Adipose tissue (tissue), 3 donors: ENCODE data around the gene ULK4. TPM values are rescaled to one million over a fixed set of nuclear protein-coding genes. Genes with fewer than 3 reads are reported as not detected.
"Not testable (repeated sequence)": the region's sequence is repeated elsewhere in the genome, so short reads cannot be mapped to it uniquely, and the experiment has no call there.

Experiments
- H3K27ac ChIP-seq: one replicate; pipeline ENCODE4 v1.5.1; 2013; ENCODE audit warnings: low read depth, low read length
- WGBS, 3 donors: extraction: QIAGEN DNeasy Blood & Tissue Kit; methylation state at CpG; one replicate each; pipeline ENCODE4 v1.1.7; 2013; 5-methylcytosine and 5-hydroxymethylcytosine counted together
- polyA plus RNA-seq, 3 donors: library from polyadenylated mRNA; stranded (reverse); fragments of 200-250 nt; gene quantifications; one replicate each; pipeline ENCODE4 v1.2.3, GENCODE V29; 2013
- donor health status: healthy with polysubstance abuse.
- donor health status: Bipolar disorder and iron deficiency.
- donor health status: healthy.

The ULK4 gene
- polyA plus RNA-seq, 3 donors, result 0.45 to 1.9 (median 1.8) TPM

GRCh38 chr3:41503998-41504623 is 457.8 kb downstream of the ULK4 start:
- H3K27ac ChIP-seq, result no peak overlapping the region

GRCh38 chr3:41502481-41502880 is 459.4 kb downstream of the ULK4 start:
- H3K27ac ChIP-seq, result no peak overlapping the region

- 48 to 63% (median 55%) methylated on average over 1 of the region's 1 CpG for WGBS, 3 donors
- no peak overlapping the region for H3K27ac ChIP-seq
These were observed 459.9 kb downstream of the ULK4 start for GRCh38 chr3:41502023-41502422.

GRCh38 chr3:41498847-41499246 is 463.1 kb downstream of the ULK4 start:
- no peak overlapping the region for H3K27ac ChIP-seq
- 94% methylated on average over 2 of the region's 2 CpGs for WGBS, 3 donors

GRCh38 chr3:41490360-41490759 is 471.5 kb downstream of the ULK4 start:
- WGBS, 3 donors, result 90 to 94% (median 93%) methylated on average over 2 of the region's 2 CpGs
- H3K27ac ChIP-seq, result no peak overlapping the region

GRCh38 chr3:41489231-41489630 is 472.7 kb downstream of the ULK4 start:
- 75 to 80% (median 76%) methylated on average over 1 of the region's 1 CpG for WGBS, 3 donors
- no peak overlapping the region for H3K27ac ChIP-seq

GRCh38 chr3:41488501-41488900 is 473.4 kb downstream of the ULK4 start:
- no peak overlapping the region for H3K27ac ChIP-seq

GRCh38 chr3:41485484-41485883 is 476.4 kb downstream of the ULK4 start:
- no peak overlapping the region for H3K27ac ChIP-seq
- WGBS, 3 donors, result 95 to 97% (median 96%) methylated on average over 4 of the region's 4 CpGs

GRCh38 chr3:41482134-41482533 is 479.8 kb downstream of the ULK4 start:
- WGBS, 3 donors, result 72 to 81% (median 73%) methylated on average over 2 of the region's 2 CpGs

GRCh38 chr3:41478278-41478677 is 483.6 kb downstream of the ULK4 start:
- WGBS, 3 donors, result 62 to 66% (median 65%) methylated on average over 1 of the region's 1 CpG
- no peak overlapping the region for H3K27ac ChIP-seq

More at GRCh38 chr3:41482134-41482533, 479.8 kb downstream of the ULK4 start:
- no peak overlapping the region for H3K27ac ChIP-seq

GRCh38 chr3:41477399-41478014 is 484.4 kb downstream of the ULK4 start:
- H3K27ac ChIP-seq, result no peak overlapping the region
- WGBS, 3 donors, result 62 to 92% (median 90%) methylated on average over 2 of the region's 2 CpGs

- no peak overlapping the region for H3K27ac ChIP-seq
- 79 to 100% (median 83%) methylated on average over 1 of the region's 1 CpG for WGBS, 3 donors
These were observed 492.8 kb downstream of the ULK4 start for GRCh38 chr3:41469083-41469482.

- 75 to 93% (median 87%) methylated on average over 1 of the region's 1 CpG for WGBS, 3 donors
- H3K27ac ChIP-seq, result no peak overlapping the region
These were observed 494.4 kb downstream of the ULK4 start for GRCh38 chr3:41467481-41467880.

GRCh38 chr3:41464858-41465257 is 497.0 kb downstream of the ULK4 start:
- 47% methylated on average over 1 of the region's 1 CpG for WGBS, 3 donors
- H3K27ac ChIP-seq, result no peak overlapping the region

GRCh38 chr3:41464401-41464800 is 497.5 kb downstream of the ULK4 start:
- no peak overlapping the region for H3K27ac ChIP-seq
- 61 to 79% (median 76%) methylated on average over 2 of the region's 2 CpGs for WGBS, 3 donors

GRCh38 chr3:41462103-41462691 is 499.7 kb downstream of the ULK4 start:
- H3K27ac ChIP-seq, result no peak overlapping the region
- WGBS, 3 donors, result 58 to 64% (median 62%) methylated on average over 2 of the region's 2 CpGs

GRCh38 chr3:41460736-41461135 is 501.2 kb downstream of the ULK4 start:
- no peak overlapping the region for H3K27ac ChIP-seq
- 95 to 99% (median 95%) methylated on average over 4 of the region's 4 CpGs for WGBS, 3 donors

GRCh38 chr3:41457176-41457575 is 504.7 kb downstream of the ULK4 start:
- no peak overlapping the region for H3K27ac ChIP-seq
- 60 to 76% (median 69%) methylated on average over 4 of the region's 4 CpGs for WGBS, 3 donors

- H3K27ac ChIP-seq, result no peak overlapping the region
- 97 to 100% (median 100%) methylated on average over 2 of the region's 2 CpGs for WGBS, 3 donors
These were observed 505.7 kb downstream of the ULK4 start for GRCh38 chr3:41456162-41456561.

- WGBS, 3 donors, result 94 to 98% (median 97%) methylated on average over 1 of the region's 1 CpG
- not testable (repeated sequence) for H3K27ac ChIP-seq
These were observed 508.3 kb downstream of the ULK4 start for GRCh38 chr3:41453618-41454017.
